Measurements from ENCODE around the gene ADAR.

Gene ADAR

DNA sequence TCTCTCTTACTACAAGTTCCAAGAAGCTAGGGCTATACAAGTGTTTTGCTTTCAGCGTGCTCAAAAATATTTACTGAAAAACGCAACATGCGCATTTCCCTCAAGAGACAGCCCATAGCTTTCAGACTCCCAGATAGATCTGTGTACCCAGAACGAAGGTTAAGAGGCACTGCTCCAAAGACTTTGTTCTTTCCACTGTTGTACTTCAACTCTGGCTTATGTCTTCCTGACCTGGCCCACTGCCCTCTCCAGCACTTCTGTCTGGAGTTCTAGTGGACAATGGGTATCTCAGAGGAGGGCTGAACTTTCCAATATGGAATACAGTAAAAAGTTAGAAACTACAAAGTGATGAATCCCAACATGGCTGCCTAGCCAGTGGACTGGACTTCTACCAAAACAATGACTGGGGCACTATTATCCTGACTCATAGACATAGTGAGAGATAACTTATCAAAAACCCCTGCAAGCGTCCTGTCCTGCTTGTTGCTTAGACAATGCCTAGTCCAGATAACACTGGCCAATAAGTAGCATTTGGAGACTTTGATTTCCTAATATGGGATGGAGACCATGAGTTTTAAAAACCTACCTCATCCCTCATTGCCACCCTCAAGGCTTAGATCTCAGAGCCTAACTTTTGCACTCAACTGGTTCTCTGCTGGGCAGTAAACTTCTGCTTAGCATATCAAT, 8.8 kb upstream of the ADAR start:
- no peak for DNase-seq

DNA sequence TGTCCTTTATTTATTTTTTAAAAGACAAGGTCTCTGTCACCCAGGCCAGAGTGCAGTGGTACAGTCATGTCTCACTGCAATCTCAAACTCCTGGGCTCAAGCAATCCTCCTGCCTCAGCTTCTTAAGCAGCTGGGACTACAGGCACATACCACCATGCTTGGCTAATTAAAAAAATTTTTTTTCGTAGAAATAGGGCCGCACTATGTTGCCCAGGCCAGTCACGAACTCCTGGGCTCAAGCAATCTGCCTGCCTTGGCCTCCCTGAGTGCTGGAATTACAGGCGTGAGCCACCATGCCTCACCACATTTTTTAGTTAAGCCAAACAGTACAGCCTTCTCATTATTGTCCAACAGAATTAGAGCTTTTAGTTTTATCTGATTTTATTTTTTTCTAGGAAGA, 7.4 kb upstream of the ADAR start:
- no peak for DNase-seq

GRCh38 chr1:154614901-154615300, 6.9 kb upstream of the ADAR start:
- no peak for DNase-seq

- DNase-seq: no peak
These were observed 6.3 kb upstream of the ADAR start for GRCh38 chr1:154614247-154614646.

DNA sequence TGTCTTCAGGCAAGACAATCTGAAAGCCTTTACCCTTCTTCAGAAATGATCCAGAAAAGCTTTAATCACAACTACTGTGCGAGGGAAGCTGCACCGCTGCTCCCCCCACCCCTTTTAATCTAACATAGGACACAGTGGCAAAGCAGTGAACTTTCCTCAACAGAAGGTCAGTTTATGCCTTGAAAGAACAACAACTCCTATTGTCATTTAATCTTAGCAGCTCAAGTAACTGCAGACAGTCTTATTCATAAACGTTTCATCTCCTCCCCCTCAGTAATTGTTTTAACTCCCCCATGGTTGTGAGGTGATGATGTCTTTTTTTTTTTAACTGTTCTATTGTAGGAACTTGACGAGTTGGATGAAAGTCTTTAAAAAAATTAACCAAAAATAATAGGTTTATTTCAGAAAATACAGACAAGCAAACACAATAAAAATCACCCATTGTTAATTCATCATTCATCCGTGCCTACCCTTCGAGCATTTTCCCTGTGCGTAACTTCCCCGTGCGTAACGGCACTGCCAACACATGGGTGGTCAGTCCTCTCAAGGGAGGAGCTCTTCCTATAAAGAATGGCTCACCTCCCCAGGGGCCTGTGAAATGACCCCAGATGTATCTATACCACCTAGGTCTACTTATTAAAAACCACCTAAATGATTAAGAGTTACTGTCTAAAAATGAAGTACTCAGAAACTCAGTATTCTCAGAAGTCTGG, 3.3 kb upstream of the ADAR start:
- no peak for DNase-seq

DNA sequence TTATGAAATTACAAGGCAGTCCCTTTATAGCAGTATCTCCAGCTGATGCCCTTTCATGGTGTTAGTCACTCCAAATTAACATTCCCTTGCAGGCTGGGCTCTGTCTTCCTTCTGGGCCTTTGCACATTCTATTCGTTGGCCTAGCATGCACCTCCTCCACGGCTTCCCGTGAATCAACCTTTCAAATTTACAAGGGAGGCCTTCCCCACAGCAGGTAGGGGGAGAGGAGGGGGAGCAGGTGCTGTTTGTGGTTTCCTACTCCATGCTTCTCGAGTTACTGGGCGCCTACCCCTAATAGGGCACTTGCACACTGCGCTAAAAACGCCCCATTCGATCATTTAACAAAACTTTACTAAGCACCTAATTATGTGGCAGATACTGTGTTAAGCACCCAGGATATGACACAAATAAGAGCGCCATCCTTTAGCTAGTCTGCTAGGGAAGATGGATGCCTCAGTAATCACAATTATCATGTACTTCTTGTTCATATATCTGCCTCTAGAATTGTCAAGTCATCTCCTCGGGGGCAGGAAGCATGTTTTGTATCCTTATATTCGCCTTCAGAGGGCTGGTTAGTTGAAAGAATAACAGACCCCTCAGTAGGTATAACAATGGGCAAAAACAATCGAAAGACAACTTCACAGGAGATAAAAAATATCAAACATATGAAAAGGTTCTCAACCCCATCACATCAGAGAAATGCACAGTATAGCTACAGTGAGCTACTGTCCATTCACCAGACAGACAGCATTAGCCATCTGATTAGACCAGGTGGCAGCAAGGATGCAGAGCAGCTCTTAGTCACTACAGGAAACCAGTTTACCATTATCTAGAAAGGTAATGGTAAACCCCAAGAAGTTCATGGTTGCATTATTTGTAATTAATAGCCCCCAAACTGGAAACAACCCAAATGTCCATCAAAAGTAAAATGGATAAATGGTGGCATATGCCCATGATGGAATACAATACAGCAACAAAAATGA, 1.7 kb upstream of the ADAR start:
- DNase-seq: peak; percentile 33

GRCh38 chr1:154608397-154609270, 648 bp upstream of the ADAR start:
- DNase-seq: peak; percentile 37

DNA sequence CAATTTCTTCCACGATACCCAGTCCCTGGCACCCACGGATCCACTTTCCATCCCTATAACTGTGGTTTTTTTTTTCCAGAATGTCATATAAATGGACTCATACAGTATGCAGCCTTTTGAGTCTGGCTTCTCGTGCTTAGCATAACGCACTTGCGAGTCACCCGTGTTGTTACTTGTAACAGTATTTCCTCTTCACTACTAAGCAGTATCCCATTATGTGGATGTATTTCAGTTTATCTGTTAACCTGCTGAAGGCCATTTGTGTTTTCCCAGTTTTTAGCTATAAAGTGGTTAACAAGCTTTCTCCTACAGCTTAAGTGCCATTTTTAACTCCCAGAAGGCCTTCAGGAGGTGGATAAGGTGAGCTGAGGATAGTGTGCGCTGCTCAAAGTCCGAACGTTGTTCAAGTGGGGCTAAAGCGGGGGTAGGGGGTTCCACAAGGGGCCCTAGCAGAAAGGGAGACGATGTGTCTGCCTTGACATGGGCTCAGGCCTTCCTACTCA, 829 bp downstream of the ADAR start:
- DNase-seq: no peak

DNA sequence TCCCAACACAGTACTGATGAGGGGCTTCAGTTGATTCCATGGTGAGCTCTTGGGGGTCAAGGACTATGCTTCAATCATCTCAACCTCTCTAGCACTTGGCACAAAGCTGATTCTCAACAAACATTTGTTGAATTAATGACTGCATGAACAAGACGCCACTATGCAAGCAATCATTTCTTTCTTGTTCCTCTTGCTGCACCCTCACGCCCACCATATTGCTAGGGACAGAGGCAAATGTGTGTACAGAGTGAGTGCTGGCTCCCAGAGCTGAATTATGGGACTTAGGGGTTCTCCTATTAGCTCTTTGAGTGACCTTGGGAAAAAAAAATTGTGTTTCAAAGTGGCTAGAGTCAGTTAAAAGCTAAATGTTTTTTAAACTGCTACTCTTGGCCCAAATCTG, 2.5 kb downstream of the ADAR start:
- DNase-seq: no peak

- no peak for DNase-seq
These were observed 4.7 kb downstream of the ADAR start for GRCh38 chr1:154603317-154603716.

DNA sequence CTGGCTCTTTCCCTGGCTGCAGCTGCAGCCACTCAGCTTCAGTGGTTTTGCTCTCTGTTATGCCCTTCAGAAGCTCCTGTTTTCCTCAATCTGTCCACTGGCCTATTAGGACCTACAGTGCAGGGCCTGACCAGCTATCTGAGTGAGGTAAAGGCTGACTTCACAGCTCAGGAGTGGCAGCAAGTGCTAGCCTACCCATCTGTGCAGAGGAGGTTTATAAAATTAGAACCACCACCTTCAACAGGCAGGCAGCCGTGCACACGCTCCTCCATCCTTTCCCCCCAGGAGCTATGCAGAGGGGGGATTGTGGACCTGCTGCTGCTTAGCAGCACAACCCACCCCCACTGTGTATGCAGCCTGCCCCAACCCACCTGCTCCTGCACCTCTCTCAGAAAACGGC, 8.3 kb downstream of the ADAR start:
- DNase-seq: no peak

DNA sequence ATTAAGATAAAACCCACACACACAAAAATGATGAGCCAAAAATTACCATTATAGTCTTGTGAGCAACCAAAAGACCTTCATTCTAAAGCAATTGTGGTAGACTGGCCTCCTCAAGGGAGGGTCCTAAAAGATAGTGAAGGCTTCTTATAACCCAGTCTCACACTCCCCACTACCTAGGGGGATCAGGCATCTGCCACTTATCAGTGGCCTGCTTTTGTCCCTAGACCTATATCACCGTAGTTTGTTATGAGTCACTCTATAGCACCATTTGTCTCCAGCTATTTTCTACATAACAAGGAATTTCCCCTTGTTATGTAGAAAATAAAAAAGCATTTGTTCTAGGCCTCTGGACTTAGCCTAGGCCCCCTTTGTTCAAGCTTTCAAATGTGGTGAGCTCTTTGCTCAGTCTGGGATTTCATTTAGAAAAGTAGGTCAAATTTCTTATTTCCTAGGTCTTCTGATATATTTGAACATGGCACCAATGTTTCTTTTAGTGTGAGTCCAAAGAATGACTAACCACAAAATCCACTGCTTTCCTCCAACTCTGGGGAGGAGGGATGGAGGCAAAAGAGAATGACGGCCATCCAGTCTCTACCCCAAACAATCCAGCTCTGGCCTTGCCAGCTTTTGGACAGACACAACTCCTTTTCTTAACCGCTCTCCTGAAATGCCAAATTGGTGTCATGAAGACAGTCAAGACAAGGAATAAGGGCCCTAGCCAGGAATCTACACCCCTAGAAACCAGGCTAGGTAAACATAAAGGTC, 8.9 kb downstream of the ADAR start:
- DNase-seq: no peak

DNA sequence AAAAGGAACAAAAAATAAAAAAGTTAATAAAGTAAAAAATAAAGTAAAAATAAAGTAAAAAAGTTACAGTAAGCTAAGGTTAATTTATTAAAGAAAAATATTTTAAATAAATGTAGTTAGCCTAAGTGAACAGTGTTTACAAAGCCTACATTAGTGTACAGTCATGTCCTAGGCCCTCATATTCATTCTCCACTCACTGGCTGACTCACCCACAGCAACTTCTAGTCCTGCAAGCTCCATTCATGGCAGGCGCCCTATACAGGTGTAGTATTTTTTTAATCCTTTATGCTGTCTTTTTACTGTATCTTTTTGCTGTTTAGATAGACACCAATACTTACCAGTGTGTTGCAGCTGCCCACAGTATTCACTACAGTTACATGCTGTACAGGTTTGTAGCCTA, 12.4 kb downstream of the ADAR start:
- DNase-seq: no peak

GRCh38 chr1:154594811-154595210, 13.2 kb downstream of the ADAR start:
- DNase-seq: no peak

DNA sequence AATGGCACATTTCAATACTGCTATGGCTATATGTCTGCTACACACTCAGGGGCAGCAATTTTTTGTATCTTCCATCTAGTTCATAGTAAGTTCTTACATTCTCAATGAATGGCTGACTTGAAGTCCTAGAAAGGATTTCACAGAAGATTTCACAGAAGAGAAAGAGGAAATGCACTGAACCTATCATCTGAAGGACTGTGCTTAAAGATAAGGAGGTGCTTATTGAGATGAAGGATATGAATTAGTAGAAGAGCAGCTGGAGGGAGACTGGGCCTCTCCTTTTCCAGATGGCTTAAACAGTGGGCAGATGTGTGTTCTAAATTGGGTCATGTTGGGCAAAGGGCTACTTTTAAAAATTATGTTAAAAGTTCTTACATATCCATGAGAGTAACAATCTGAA, 14.6 kb downstream of the ADAR start:
- DNase-seq: no peak

GRCh38 chr1:154591206-154591605, 16.8 kb downstream of the ADAR start:
- DNase-seq: no peak

- DNase-seq: no peak
These were observed 17.2 kb downstream of the ADAR start for GRCh38 chr1:154590756-154591155.

DNA sequence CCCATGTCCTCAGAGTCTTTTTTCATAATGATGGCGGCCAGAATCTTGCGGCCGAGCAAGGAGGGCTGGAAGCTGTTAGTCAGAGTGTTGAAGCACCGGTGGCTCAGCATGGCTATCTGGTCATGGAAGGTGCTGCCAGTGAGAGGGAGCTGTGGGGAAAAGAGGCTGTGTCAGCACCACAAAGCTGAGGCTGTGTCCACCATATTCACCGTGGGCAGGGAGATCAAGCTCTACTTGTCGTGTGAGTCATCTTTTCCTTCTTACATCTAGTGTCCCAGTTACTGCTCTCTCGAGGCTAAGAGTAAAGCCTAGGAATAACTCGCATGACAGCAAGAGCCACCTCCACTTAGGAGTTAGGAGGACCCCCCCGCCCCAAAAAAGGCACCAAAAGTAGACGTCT, 18.2 kb downstream of the ADAR start:
- no peak for DNase-seq

DNA sequence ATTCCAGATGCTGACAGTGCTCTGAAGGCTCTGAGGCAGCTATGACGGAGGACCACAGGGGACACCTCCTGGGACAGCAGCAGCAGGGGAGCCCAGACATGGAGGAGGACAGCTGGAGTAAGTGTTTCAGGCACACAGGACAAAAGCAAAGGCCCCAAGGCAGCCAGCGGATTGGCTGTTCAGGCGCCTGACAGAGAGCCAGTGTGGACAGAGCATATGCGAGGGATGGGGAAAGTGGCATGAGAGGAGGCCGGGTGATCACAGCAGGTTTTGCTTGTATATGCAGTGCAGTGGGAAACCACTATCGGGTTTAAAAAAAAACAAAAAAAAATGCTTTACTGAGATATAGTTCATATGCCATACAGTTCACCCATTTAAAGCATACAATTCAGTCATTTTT, 21.3 kb downstream of the ADAR start:
- DNase-seq: no peak

DNA sequence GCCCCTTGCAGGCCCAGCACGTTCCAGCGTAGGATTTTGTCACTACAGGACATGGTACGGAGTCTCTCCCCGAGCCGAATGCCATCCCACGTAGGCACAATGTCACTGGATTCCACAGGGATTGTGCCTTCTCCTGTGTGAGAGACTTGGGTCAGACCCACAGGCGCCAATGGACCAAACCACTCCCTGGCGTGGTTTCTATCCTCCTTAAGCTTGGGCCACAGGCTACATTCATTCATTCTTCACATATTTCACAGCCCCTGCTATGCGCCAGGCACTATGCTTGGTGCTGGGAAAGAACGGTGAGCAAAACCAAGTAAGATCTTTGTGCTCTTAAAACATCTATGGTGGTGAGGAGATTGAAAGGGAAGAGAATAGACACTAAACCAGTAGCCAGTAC, 21.8 kb downstream of the ADAR start:
- DNase-seq: no peak

GRCh38 chr1:154584267-154584994, 23.6 kb downstream of the ADAR start:
- no peak for DNase-seq

Measured in stimulated activated naive CD4-positive, alpha-beta T cell treated with Interleukin-2 at 50 U/mL for 16 hours (primary cell).